ENCODE results near the gene NECTIN2. TPM values are rescaled to one million over a fixed set of nuclear protein-coding genes. Genes with fewer than 3 reads are reported as not detected.

NECTIN2 gene
- 100 to 1,000 TPM in 1 of 6 experiments, 10 to 100 TPM in 5; 63.5 to 127 (median 87.4) TPM for total RNA-seq
- long read RNA-seq, transcript NECTIN2-202 (6 exons, 2,112 nt): major isoform, 5 of 9 reads
- long read RNA-seq, partial matches to known transcripts: 2 of 9 reads
- long read RNA-seq, other reads (novel, unspliced or antisense): 2 of 9 reads

DNA sequence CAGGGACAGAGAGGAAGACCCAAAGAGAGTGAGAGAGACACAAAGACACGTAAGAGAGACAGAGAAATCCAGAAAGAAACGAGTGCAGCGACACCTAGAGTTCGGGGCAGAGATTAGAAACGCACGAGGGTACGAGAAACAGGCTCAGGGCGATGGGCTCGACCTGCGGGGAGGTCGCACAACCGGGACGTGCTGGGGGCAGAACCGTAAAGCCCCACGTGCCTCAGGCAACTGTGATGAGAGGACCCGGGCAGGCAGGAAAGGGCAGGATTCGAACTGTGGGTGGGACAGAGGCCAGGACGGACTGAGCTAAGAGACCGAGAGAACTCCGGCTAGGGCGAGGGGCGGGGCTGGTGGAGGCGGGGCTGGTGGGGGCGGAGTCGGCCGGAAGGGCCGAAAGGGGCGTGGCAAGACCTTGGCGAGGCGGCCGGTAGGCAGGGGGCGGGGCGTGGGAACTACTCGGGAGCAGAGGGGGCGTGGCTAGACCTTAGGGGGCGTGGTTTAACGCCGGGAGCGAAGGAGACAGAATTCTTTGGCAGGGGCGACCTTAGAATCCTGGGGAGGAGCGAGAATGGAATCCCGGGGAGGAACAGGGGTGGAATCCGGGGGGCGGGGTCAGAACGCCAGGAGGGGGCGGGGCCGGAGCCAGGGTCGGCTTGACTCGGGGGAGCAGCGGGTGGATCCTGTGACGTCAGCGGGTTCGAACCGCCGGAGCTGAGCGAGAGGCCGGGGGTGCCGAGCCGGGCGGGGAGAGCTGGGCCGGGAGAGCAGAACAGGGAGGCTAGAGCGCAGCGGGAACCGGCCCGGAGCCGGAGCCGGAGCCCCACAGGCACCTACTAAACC lies at the start of gene NECTIN2:
Gene NECTIN2 (plus strand): TSS at position 686 of the 843 bp plus-strand sequence. CDS start 229 bp downstream, outside the sequence.
- Histone ChIP-seq H3K4me1 (peaks cover 0 to 39% (median 10%) of the 10 kb centered on the region in 4 donors), H3K36me3 (no peaks in the 10 kb centered on the region), H3K4me3 (peak within 1 kb of the TSS; percentile 85 to 96 (median 95)), H3K27ac (peak within 1 kb of the TSS; percentile 96 to 98 (median 97)), H3K27me3 (no peaks in the 10 kb centered on the region), H3K9me3 (no peaks in the 10 kb centered on the region)
- peak; percentile 91 for TF ChIP-seq POLR2A (IDR thresholded peaks at IDR 0.05)
- TF ChIP-seq, protein P1, sequence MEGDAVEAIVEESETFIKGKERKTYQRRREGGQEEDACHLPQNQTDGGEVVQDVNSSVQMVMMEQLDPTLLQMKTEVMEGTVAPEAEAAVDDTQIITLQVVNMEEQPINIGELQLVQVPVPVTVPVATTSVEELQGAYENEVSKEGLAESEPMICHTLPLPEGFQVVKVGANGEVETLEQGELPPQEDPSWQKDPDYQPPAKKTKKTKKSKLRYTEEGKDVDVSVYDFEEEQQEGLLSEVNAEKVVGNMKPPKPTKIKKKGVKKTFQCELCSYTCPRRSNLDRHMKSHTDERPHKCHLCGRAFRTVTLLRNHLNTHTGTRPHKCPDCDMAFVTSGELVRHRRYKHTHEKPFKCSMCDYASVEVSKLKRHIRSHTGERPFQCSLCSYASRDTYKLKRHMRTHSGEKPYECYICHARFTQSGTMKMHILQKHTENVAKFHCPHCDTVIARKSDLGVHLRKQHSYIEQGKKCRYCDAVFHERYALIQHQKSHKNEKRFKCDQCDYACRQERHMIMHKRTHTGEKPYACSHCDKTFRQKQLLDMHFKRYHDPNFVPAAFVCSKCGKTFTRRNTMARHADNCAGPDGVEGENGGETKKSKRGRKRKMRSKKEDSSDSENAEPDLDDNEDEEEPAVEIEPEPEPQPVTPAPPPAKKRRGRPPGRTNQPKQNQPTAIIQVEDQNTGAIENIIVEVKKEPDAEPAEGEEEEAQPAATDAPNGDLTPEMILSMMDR (IDR thresholded peaks at IDR 0.05): peak; percentile 60 to 72 (median 65)
- peak; percentile 73 to 83 (median 82) for ATAC-seq
- DNase-seq: peak; percentile 100
- intact Hi-C loops (cut with DNase I): loop anchor here (10.0 kb wide), 2 partner anchors 51 to 61 kb away; no protein-coding TSS in a partner anchor
- WGBS (ENCODE audit: insufficient coverage, low coverage, low lambda C conversion rate, missing lambda C conversion rate): under 1% methylated on average over 21 of the region's 67 CpGs

DNA sequence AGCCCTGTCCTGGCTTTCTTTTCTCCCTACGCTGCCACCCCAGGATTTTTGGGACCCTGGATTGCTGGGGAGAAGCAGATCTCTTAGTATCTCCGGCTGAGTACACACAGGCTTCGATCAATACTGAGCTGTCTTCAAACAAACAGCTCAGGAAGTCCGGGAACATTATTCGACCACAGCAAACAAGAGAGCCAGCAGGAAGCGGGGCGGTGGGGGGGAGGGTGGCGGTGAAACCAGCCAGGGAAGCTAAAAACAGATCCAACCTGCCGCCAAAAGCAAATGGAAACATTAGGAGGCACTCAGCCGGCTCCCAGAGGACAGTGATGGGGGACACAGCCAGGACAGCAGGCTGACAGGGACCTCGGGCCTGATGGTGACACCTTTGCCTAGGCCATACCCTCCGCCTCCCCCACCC lies 49.4 kb upstream of the NECTIN2 start:
- peak overlapping the region; percentile 44 to 62 (median 51) for H3K27ac ChIP-seq
- H3K9me3 ChIP-seq: no peaks in the 10 kb centered on the region
- peaks cover 0 to 27% (median 19%) of the 10 kb centered on the region in 4 donors for H3K4me1 ChIP-seq
- 14% methylated on average over 11 of the region's 12 CpGs for WGBS (ENCODE audit: insufficient coverage, low coverage, low lambda C conversion rate, missing lambda C conversion rate)
- peak; percentile 78 to 87 (median 79) for DNase-seq
- intact Hi-C loops (cut with DNase I): loop anchor here in 1 of 2 donors (10.0 kb wide), 1 partner anchor 48 kb away; the partner anchor contains the start of gene NECTIN2
- H3K36me3 ChIP-seq: peaks cover 0 to 7% (median under 1%) of the 10 kb centered on the region in 4 donors
- H3K4me3 ChIP-seq: no peak overlapping the region
- H3K27me3 ChIP-seq: no peaks in the 10 kb centered on the region
- ATAC-seq: peak; percentile 77 to 85 (median 78)
- TF ChIP-seq, protein P1 (IDR thresholded peaks at IDR 0.05): no peak
- TF ChIP-seq POLR2A (IDR thresholded peaks at IDR 0.05): no peak

DNA sequence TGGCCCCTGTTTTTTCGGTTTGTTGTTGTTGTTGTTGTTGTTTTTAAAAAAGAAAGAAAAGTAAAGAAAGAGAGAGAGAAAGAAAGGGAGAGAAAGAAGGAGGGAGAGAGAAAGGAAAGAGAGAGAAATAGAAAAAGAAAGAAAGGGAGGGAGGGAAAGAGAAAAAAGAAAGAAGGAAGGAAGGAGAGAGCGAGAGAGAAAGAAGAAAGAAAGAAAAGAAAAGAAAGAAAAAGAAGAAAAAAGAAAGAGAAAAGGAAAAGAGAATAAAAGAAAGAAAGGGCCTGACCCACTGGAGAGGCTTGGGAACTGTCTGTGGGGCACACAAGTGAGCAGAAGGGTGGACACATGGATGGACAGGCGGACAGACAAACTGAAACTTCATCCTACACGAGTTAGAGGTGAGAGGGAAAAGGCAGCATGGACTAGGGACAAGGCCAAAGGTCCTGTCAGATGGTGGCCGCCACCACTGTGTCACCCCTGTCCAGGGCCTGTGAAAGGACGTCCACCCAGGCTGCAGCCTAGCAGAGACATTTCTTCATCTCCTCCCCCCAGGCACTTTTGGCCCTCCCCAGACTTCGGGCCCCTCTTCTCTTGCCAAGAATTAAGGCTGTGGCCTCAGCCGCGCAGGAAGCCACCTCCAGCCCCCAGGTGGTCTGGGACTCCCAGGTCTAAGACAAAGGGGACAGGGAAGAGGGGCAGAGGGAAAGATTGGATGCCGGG lies 46.3 kb upstream of the NECTIN2 start:
- no peak for DNase-seq
- peak; percentile 46 to 62 (median 58) for ATAC-seq
- 38% methylated on average over 5 of the region's 10 CpGs for WGBS (ENCODE audit: insufficient coverage, low coverage, low lambda C conversion rate, missing lambda C conversion rate)
- Histone ChIP-seq H3K36me3 (no peaks in the 10 kb centered on the region), H3K27me3 (no peaks in the 10 kb centered on the region), H3K27ac (peak overlapping the region in 1 of 3 donors; percentile 14), H3K4me1 (peaks cover 0 to 27% (median 19%) of the 10 kb centered on the region in 4 donors), H3K9me3 (no peaks in the 10 kb centered on the region), H3K4me3 (no peak overlapping the region)
- TF ChIP-seq POLR2A (IDR thresholded peaks at IDR 0.05): no peak
- TF ChIP-seq, protein P1 (IDR thresholded peaks at IDR 0.05): no peak
- intact Hi-C loops (cut with DNase I): loop anchor here in 1 of 2 donors (10.0 kb wide), 1 partner anchor 45 kb away; the partner anchor contains the start of gene NECTIN2

DNA sequence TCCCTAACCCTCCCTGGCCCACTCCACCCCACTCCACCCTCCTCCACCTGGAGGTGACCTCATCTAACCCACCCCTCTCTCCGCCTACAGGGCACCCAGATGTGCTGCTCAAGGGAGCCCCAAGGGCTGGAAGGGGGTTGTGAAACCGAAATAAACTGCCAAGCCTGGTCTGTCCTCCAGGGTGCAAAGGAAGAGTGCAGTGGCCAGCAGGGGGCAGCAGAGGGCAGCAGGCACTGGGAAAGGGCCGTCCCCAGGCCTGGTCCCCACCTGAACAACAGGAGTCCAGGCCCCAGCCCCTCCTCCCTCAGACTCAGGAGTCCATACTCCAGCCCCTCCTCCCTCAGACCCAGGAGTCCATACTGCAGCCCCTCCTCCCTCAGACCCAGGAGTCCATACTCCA lies 45.6 kb upstream of the NECTIN2 start:
- intact Hi-C loops (cut with DNase I): no loop called here
- peak overlapping the region in 1 of 3 donors; percentile 14 for H3K27ac ChIP-seq
- H3K9me3 ChIP-seq: no peaks in the 10 kb centered on the region
- TF ChIP-seq, protein P1 (IDR thresholded peaks at IDR 0.05): peak; percentile 84 to 96 (median 88)
- TF ChIP-seq POLR2A (IDR thresholded peaks at IDR 0.05): no peak
- ATAC-seq: peak; percentile 82 to 94 (median 88)
- H3K4me3 ChIP-seq: no peak overlapping the region
- H3K36me3 ChIP-seq: no peaks in the 10 kb centered on the region
- DNase-seq: peak; percentile 85 to 89 (median 89)
- no peaks in the 10 kb centered on the region for H3K27me3 ChIP-seq
- peaks cover 0 to 27% (median 19%) of the 10 kb centered on the region in 4 donors for H3K4me1 ChIP-seq
- WGBS (ENCODE audit: insufficient coverage, low coverage, low lambda C conversion rate, missing lambda C conversion rate): no CpG with 5 or more reads among the region's 3 CpGs

All from right lobe of liver (tissue), 6 donors.